SJCRH30 (cell line): Measurements from ENCODE around the gene FAR2. TPM values are rescaled to one million over a fixed set of nuclear protein-coding genes. Genes with fewer than 3 reads are reported as not detected.
"Not testable (repeated sequence)": the region's sequence is repeated elsewhere in the genome, so short reads cannot be mapped to it uniquely, and the experiment has no call there.

Experiments
- DNase-seq, 2 experiments: peaks; one replicate each; pipeline ENCODE4 v3.0.0-alpha.2; 2015 to 2020
- H3K27ac ChIP-seq: fragments of 250-450 bp; sonication (Bioruptor Pico); 2 replicates; pipeline ENCODE4 v1.5.1; 2020; ENCODE audit warnings: mild to moderate bottlenecking, moderate library complexity
- H3K27me3 ChIP-seq: fragments of 250-450 bp; sonication (Bioruptor Pico); 2 replicates; pipeline ENCODE4 v1.5.1; 2020; ENCODE audit warnings: mild to moderate bottlenecking, moderate library complexity
- H3K36me3 ChIP-seq: fragments of 250-450 bp; sonication (Bioruptor Pico); 2 replicates; pipeline ENCODE4 v1.5.1; 2020; ENCODE audit warnings: mild to moderate bottlenecking, moderate library complexity
- H3K4me1 ChIP-seq: fragments of 250-450 bp; sonication (Bioruptor Pico); 2 replicates; pipeline ENCODE4 v1.5.1; 2020; ENCODE audit warnings: mild to moderate bottlenecking, moderate library complexity
- H3K4me3 ChIP-seq: fragments of 250-450 bp; sonication (Bioruptor Pico); 2 replicates; pipeline ENCODE4 v1.5.1; 2020; ENCODE audit warnings: mild to moderate bottlenecking, moderate library complexity
- H3K9me3 ChIP-seq: fragments of 250-450 bp; sonication (Bioruptor Pico); replicated peaks from 2 replicates; pipeline ENCODE4 v1.5.1; 2020; ENCODE audit warnings: mild to moderate bottlenecking, moderate library complexity
- total RNA-seq: library from RNA; depleted of rRNA; stranded (reverse); fragments of >200 nt; shearing (Covaris generic); gene quantifications from 2 replicates; pipeline ENCODE4 v1.2.3, GENCODE V29; 2014; rRNA removed

Gene FAR2
- total RNA-seq, 1 experiment from 2014 or later, result 19.1 TPM

GRCh38 chr12:29374012-29374411, 224.9 kb downstream of the FAR2 start:
- Histone ChIP-seq H3K36me3 (peaks cover 25% of the 10 kb centered on the region), H3K27me3 (no peaks in the 10 kb centered on the region), H3K9me3 (no peaks in the 10 kb centered on the region), H3K27ac (no peak overlapping the region), H3K4me3 (no peak overlapping the region), H3K4me1 (no peaks in the 10 kb centered on the region)
- DNase-seq, result no peak

GRCh38 chr12:29374913-29375312, 225.8 kb downstream of the FAR2 start:
- Histone ChIP-seq H3K4me1 (no peaks in the 10 kb centered on the region), H3K27ac (no peak overlapping the region), H3K9me3 (no peaks in the 10 kb centered on the region), H3K27me3 (no peaks in the 10 kb centered on the region), H3K4me3 (no peak overlapping the region), H3K36me3 (peaks cover 21% of the 10 kb centered on the region)
- no peak for DNase-seq

GRCh38 chr12:29376118-29376517, 227.0 kb downstream of the FAR2 start:
- no peak for DNase-seq
- H3K27me3 ChIP-seq, result no peaks in the 10 kb centered on the region
- H3K9me3 ChIP-seq, result no peaks in the 10 kb centered on the region
- no peak overlapping the region for H3K4me3 ChIP-seq
- H3K4me1 ChIP-seq, result no peaks in the 10 kb centered on the region
- no peak overlapping the region for H3K27ac ChIP-seq
- peaks cover 9% of the 10 kb centered on the region for H3K36me3 ChIP-seq

- peaks cover 5% of the 10 kb centered on the region for H3K36me3 ChIP-seq
- H3K4me3 ChIP-seq, result peak within 1 kb of the TSS; percentile 92
- no peaks in the 10 kb centered on the region for H3K4me1 ChIP-seq
- peak within 1 kb of the TSS; percentile 92 for H3K27ac ChIP-seq
- no peaks in the 10 kb centered on the region for H3K9me3 ChIP-seq
- peak; percentile 95 to 99 for DNase-seq
- H3K27me3 ChIP-seq, result no peaks in the 10 kb centered on the region
Observed at GRCh38 chr12:29380536-29381523, 231.8 kb downstream of the FAR2 start, which contains the start of gene ERGIC2. ERGIC2 (minus strand) TSS chr12:29381172; CDS start chr12:29371633, 9,539 bp downstream.

- Histone ChIP-seq H3K27ac (no peak overlapping the region), H3K4me3 (no peak overlapping the region), H3K4me1 (no peaks in the 10 kb centered on the region), H3K27me3 (no peaks in the 10 kb centered on the region), H3K36me3 (peaks cover 2% of the 10 kb centered on the region), H3K9me3 (no peaks in the 10 kb centered on the region)
- DNase-seq, result no peak
Observed at GRCh38 chr12:29382251-29382650, 233.2 kb downstream of the FAR2 start.

- not testable (repeated sequence) for H3K27me3 ChIP-seq, H3K4me1 ChIP-seq, H3K9me3 ChIP-seq, H3K36me3 ChIP-seq, H3K27ac ChIP-seq, H3K4me3 ChIP-seq, DNase-seq
Observed at GRCh38 chr12:29385194-29385593, 236.1 kb downstream of the FAR2 start.

Other genes with a start within 250 kb of the FAR2 start
- 106 and 115 TPM in 2 replicates for gene ERGIC2, start 231.9 kb downstream of the FAR2 start, total RNA-seq